K562 (cell line): ENCODE results near the gene ITGBL1. TPM values are rescaled to one million over a fixed set of nuclear protein-coding genes. Genes with fewer than 3 reads are reported as not detected.

Experiments
- ATAC-seq: fragments of 200-7000 bp; cut with Tn5 transposase; 3 replicates; pipeline ENCODE4 v1.9.1; 2020; ENCODE audit warnings: moderate library complexity
- BruUV-seq: library from RNA; stranded (reverse); fragments of 400-500 nt; replicated peaks from 2 replicates; lab custom pipeline; 2021; lab: Mats Ljungman, UMichigan
- CTCF ChIA-PET: fragments of 300-600 bp; formaldehyde crosslinking; extraction: SDS; loops from one replicate; lab custom pipeline; 2021; ENCODE audit warnings: low intra/inter-chr PET ratio; lab: Yijun Ruan, JAX
- POLR2A ChIA-PET: fragments of 300-600, 350-650 bp; sonication (Branson Sonifier 250); formaldehyde crosslinking; extraction: SDS; loops from one replicate; lab custom pipeline; 2021; ENCODE audit warnings: antibody characterized with exemption, inconsistent platforms; lab: Yijun Ruan, JAX
- DNase-seq, 4 experiments: peaks; one replicate each; pipeline versions ENCODE4 v3.0.0 to v3.0.0-alpha.2; 2011 to 2018; ENCODE audit warnings: low spot score in 3 of 4, mixed read lengths in 3 of 4; ENCODE audit errors: extremely low read depth in 1 of 4
- FAIRE-seq: peaks from 2 replicates; lab custom pipeline; 2011; peaks lifted over from hg19 to GRCh38; lab: Jason Lieb, UNC
- H2AFZ ChIP-seq: 2 replicates; pipeline ENCODE4 v1.6.0; 2011; ENCODE audit warnings: low read depth, low read length, control low read depth, inconsistent platforms
- H3K27ac ChIP-seq: fragments of 200-600 bp; 3 replicates; pipeline ENCODE4 v1.8.0; 2011; ENCODE audit warnings: low read depth, mild to moderate bottlenecking, control low read depth, inconsistent platforms, low read length, moderate library complexity, mixed read lengths; ENCODE audit errors: extremely low read depth
- H3K27me3 ChIP-seq, 2 experiments: fragments of 300-600 bp in 1 of 2; 2 replicates in 1 of 2; 3 replicates in 1 of 2; pipeline versions ENCODE4 v1.6.0 to v1.8.0; 2011; ENCODE audit warnings: inconsistent platforms in 2 of 2, low read length in 2 of 2, mild to moderate bottlenecking in 1 of 2, mixed read lengths in 1 of 2, moderate library complexity in 1 of 2; ENCODE audit not compliant: control insufficient read depth in 2 of 2, insufficient read depth in 2 of 2
- H3K36me3 ChIP-seq: fragments of 300-600 bp; 3 replicates; pipeline ENCODE4 v1.8.0; 2011; ENCODE audit warnings: mild to moderate bottlenecking, low read length, inconsistent platforms; ENCODE audit not compliant: control insufficient read depth, insufficient read depth
- H3K4me1 ChIP-seq, 2 experiments: fragments of 200-600 bp in 1 of 2; replicated peaks in 1 of 2; 2 replicates in 1 of 2; 3 replicates in 1 of 2; pipeline versions ENCODE4 v1.5.1 to v1.8.0; 2011; ENCODE audit warnings: inconsistent platforms in 2 of 2, low read length in 2 of 2, mild to moderate bottlenecking in 1 of 2, mixed read lengths in 1 of 2, moderate library complexity in 1 of 2; ENCODE audit not compliant: control insufficient read depth in 2 of 2, insufficient read depth in 2 of 2
- H3K4me2 ChIP-seq: 2 replicates; pipeline ENCODE4 v1.6.1; 2011; ENCODE audit warnings: low read length, control low read depth, inconsistent platforms, mixed read lengths; ENCODE audit not compliant: insufficient read depth
- H3K4me3 ChIP-seq: fragments of 200-600 bp; sonication (generic), shearing (Covaris generic); 2 replicates; pipeline ENCODE4 v1.5.1; 2016; ENCODE audit warnings: control low read depth, inconsistent platforms
- H3K79me2 ChIP-seq: fragments of 200-600 bp; 3 replicates; pipeline ENCODE4 v1.8.0; 2011; ENCODE audit warnings: low read length, inconsistent platforms; ENCODE audit not compliant: control insufficient read depth, insufficient read depth
- H3K9ac ChIP-seq, 2 experiments: 2 replicates each; pipeline versions ENCODE4 v1.6.0 to v1.6.1; 2011; ENCODE audit warnings: low read depth in 2 of 2, low read length in 2 of 2, control low read depth in 1 of 2, inconsistent platforms in 1 of 2, mild to moderate bottlenecking in 1 of 2, mixed read lengths in 1 of 2; ENCODE audit not compliant: insufficient read depth in 1 of 2
- H3K9me1 ChIP-seq: one replicate; pipeline ENCODE4 v1.6.0; 2011; ENCODE audit warnings: inconsistent platforms, mild to moderate bottlenecking, low read length, moderate library complexity; ENCODE audit not compliant: control insufficient read depth, insufficient read depth
- H3K9me3 ChIP-seq: replicated peaks from 2 replicates; pipeline ENCODE4 v1.5.1; 2011; ENCODE audit warnings: low read depth, low read length, inconsistent platforms; ENCODE audit not compliant: control insufficient read depth, insufficient read depth
- H4K20me1 ChIP-seq: replicated peaks from 2 replicates; pipeline ENCODE4 v1.6.1; 2011; ENCODE audit warnings: low read length, inconsistent platforms, mixed read lengths; ENCODE audit not compliant: control insufficient read depth, insufficient read depth
- AFF1 ChIP-seq, 2 experiments: fragments of 450-650 bp; IDR thresholded peaks; 2 replicates each; pipeline ENCODE4 v1.6.1; 2018; ENCODE audit warnings: mild to moderate bottlenecking in 2 of 2, low read depth in 1 of 2; ENCODE audit not compliant: partially characterized antibody in 2 of 2
- DEAF1 ChIP-seq: fragments of 450-650 bp; formaldehyde crosslinking; IDR thresholded peaks from 2 replicates; pipeline ENCODE4 v1.4.0; 2020; ENCODE audit warnings: mild to moderate bottlenecking, moderate library complexity
- E2F8 ChIP-seq: fragments of 450-650 bp; IDR thresholded peaks from 2 replicates; pipeline ENCODE4 v1.7.1; 2018; ENCODE audit warnings: mild to moderate bottlenecking, low read depth; ENCODE audit not compliant: partially characterized antibody
- FUS ChIP-seq: fragments of 200-400 bp; formaldehyde crosslinking; optimal IDR thresholded peaks from 2 replicates; pipeline ENCODE3; 2017; ENCODE audit warnings: low read depth, low read length
- HINFP ChIP-seq: fragments of 450-650 bp; conservative IDR thresholded peaks from 2 replicates; pipeline ENCODE4 v1.6.1; 2016; ENCODE audit warnings: missing genetic modification characterization, low read depth, mild to moderate bottlenecking, control low read depth, missing compliant biosample characterization
- JUND ChIP-seq, 2 experiments: IDR thresholded peaks; 2 replicates in 1 of 2; 3 replicates in 1 of 2; pipeline ENCODE4 v1.6.1; 2011; ENCODE audit warnings: borderline replicate concordance in 2 of 2, low read depth in 2 of 2, low read length in 2 of 2, improper control_type of control experiment in 1 of 2, missing biosample characterization in 1 of 2, missing genetic modification characterization in 1 of 2, missing genetic modification reagents in 1 of 2
- STAT5B ChIP-seq: fragments of 250-450 bp; sonication (Bioruptor Pico); IDR thresholded peaks from 2 replicates; pipeline ENCODE4 v1.8.0; 2021; ENCODE audit warnings: mild to moderate bottlenecking, inconsistent platforms
- ZNF589 ChIP-seq: fragments of 200-800 bp; sonication (Bioruptor generic); IDR thresholded peaks from 2 replicates; pipeline ENCODE4 v1.6.1; 2016; ENCODE audit warnings: low read depth, missing genetic modification characterization, missing compliant biosample characterization
- WGBS: fragments of 100-300 bp; shearing (Covaris generic); methylation state at CpG from one replicate; pipeline ENCODE4 v1.1.6; 2016; ENCODE audit warnings: low coverage, mixed read lengths; ENCODE audit not compliant: insufficient coverage; ENCODE audit errors: missing lambda C conversion rate; 5-methylcytosine and 5-hydroxymethylcytosine counted together
- in situ Hi-C: fragments of 300-500 bp; cut with MboI; formaldehyde crosslinking; loops from 4 replicates; pipeline ENCODE4 v1.15.0; 2018; ENCODE audit warnings: inconsistent platforms, mixed read lengths
- intact Hi-C: fragments of 100-400 bp; cut with micrococcal nuclease; formaldehyde crosslinking; loops from 2 replicates; pipeline ENCODE4 v1.14.2; 2022
- polyA plus RNA-seq, 8 experiments: library from polyadenylated mRNA; depleted of rRNA in 4 of 8; stranded (reverse) in 5 of 8; unstranded in 3 of 8; fragments of >200 nt; fragmentation: Nextera tagmentation in 2 of 8; fragmentation: Illumina TruSeq in 1 of 8; extraction: Ambion mirVana in 2 of 8; extraction: Trizol in 1 of 8; gene quantifications; 2 replicates each; pipeline versions ENCODE4 v1.2.1 to v1.2.3, GENCODE V29; 2011 to 2014; ENCODE audit warnings: inconsistent platforms in 1 of 8, missing spikeins in 1 of 8
- total RNA-seq, 7 experiments: library from RNA; depleted of rRNA in 6 of 7; stranded (reverse); fragments of >200 nt in 6 of 7; fragmentation: Illumina TruSeq in 2 of 7; extraction: Trizol in 2 of 7; gene quantifications; 2 replicates each; pipeline versions ENCODE4 v1.2.1 to v1.2.3, GENCODE V29; 2011 to 2021; ENCODE audit warnings: low replicate concordance in 1 of 7

ITGBL1 gene
- total and polyA plus RNA-seq, 9 of the 15 experiments (the other 6 are each of a cell fraction or from before 2014, with no cell fraction given) = 0.04 to 0.73 (median 0.32) TPM; not detected in 1

- TF ChIP-seq E2F8 (no peak), ZNF589 (CRISPR knock-in tag) (no peak), STAT5B (CRISPR knock-in tag) (no peak), FUS (no peak)
Observed at GRCh38 chr13:101618440-101619187, 166.1 kb downstream of the ITGBL1 start (continued).

- Histone ChIP-seq H3K9me1 (no peaks in the 10 kb centered on the region), H3K9me3 (no peaks in the 10 kb centered on the region), H3K79me2 (no peaks in the 10 kb centered on the region), H3K36me3 (no peaks in the 10 kb centered on the region), H4K20me1 (no peaks in the 10 kb centered on the region), H2AFZ (no peak overlapping the region), H3K27me3 (no peaks in the 10 kb centered on the region), H3K4me1 (no peaks in the 10 kb centered on the region), H3K4me2 (no peak overlapping the region), H3K27ac (no peak overlapping the region), H3K9ac (no peak overlapping the region), H3K4me3 (no peak overlapping the region)
- POLR2A ChIA-PET = no interaction called here
- WGBS = 0% methylated on average over 2 of the region's 2 CpGs
- BruUV-seq = no TSS peak
- in situ Hi-C loops (no loop called here), intact Hi-C loops (no loop called here)
- FAIRE-seq (no peak), DNase-seq (no peak), ATAC-seq (no peak)
- CTCF ChIA-PET = no interaction called here
- no peak for TF ChIP-seq DEAF1 (CRISPR knock-in tag)
- no peak for TF ChIP-seq JUND (IDR thresholded peaks at IDR 0.05; ENCODE audit: borderline replicate concordance, low read depth, low read length)
- no peak for TF ChIP-seq JUND (tag; IDR thresholded peaks at IDR 0.05; ENCODE audit: borderline replicate concordance, low read depth, low read length)
- no peak for TF ChIP-seq HINFP (tag)
- TF ChIP-seq AFF1 (IDR thresholded peaks at IDR 0.05; ENCODE audit: low read depth in 1 of 2, partially characterized antibody in 2 of 2) = no peak
Observed at GRCh38 chr13:101621099-101621498, 168.6 kb downstream of the ITGBL1 start.
